Pancreas (tissue), 10 donors: ENCODE data around the gene CORT. TPM values are rescaled to one million over a fixed set of nuclear protein-coding genes. Genes with fewer than 3 reads are reported as not detected.

Experiments
- ATAC-seq, 4 donors: fragments of 200-7000 bp; cut with Tn5 transposase; one replicate each; pipeline versions ENCODE4 v1.8.0 to v1.9.1; 2020; ENCODE audit warnings: mild to moderate bottlenecking in 4 of 4, moderate library complexity in 4 of 4
- DNase-seq, 6 donors: peaks; one replicate each; pipeline ENCODE4 v3.0.0-alpha.2; 2020
- FAIRE-seq: peaks from 2 replicates; lab custom pipeline; 2012; peaks lifted over from hg19 to GRCh38; lab: Jason Lieb, UNC
- H3K27ac ChIP-seq, 4 donors: fragments of 200-600 bp; sonication (generic); 1 replicate in 3 of 4; 2 replicates in 1 of 4; pipeline versions ENCODE4 v1.5.0 to v1.8.0; 2020
- H3K27me3 ChIP-seq, 4 donors: fragments of 200-600 bp; one replicate each; pipeline ENCODE4 v1.8.0; 2021
- H3K36me3 ChIP-seq, 3 donors: fragments of 200-600 bp; sonication (generic) in 1 of 3; one replicate each; pipeline versions ENCODE4 v1.5.0 to v1.8.0; 2020 to 2021
- H3K4me1 ChIP-seq, 3 donors: fragments of 200-600 bp; one replicate each; pipeline ENCODE4 v1.8.0; 2021
- H3K4me3 ChIP-seq, 4 donors: fragments of 200-600 bp; sonication (generic) in 2 of 4; one replicate each; pipeline versions ENCODE4 v1.5.0 to v1.8.0; 2020 to 2021
- H3K9me3 ChIP-seq, 4 donors: fragments of 200-600 bp; one replicate each; pipeline ENCODE4 v1.8.0; 2021
- WGBS, 2 donors: extraction: QIAGEN DNeasy Blood & Tissue Kit; methylation state at CpG; one replicate each; pipeline ENCODE4 v1.1.7; 2013; 5-methylcytosine and 5-hydroxymethylcytosine counted together
- intact Hi-C, 3 donors: fragments of 100-400 bp; cut with DNase I; formaldehyde crosslinking; loops; one replicate each; pipeline versions ENCODE4 v1.11.1 to v1.14.2; 2022
- polyA plus RNA-seq, 2 donors: library from polyadenylated mRNA; stranded (reverse); fragments of 200-250 nt; gene quantifications; one replicate each; pipeline ENCODE4 v1.2.3, GENCODE V29; 2013
- total RNA-seq, 6 donors: library from RNA; stranded (reverse); fragmentation: NEBNext Ultra II Directional in 4 of 6; extraction: Animal tissue kit (Norgen Biotek cat#: 25700) in 4 of 6; gene quantifications; one replicate each; pipeline versions ENCODE4 v1.2.1 to v1.2.4, GENCODE V29; 2021 to 2023
- TF ChIP-seq, protein P1 (sequence below), 4 donors: fragments of 200-600 bp; sonication (generic) in 3 of 4; IDR thresholded peaks; one replicate each; pipeline versions ENCODE4 v1.5.0 to v1.8.0; 2021; ENCODE audit warnings: antibody characterized with exemption in 4 of 4
- donor health status: healthy with polysubstance abuse.
- donor health status: DM: no; HTN: no; CAD: no; lungs with moderate emphysema.
- donor health status: DM: no; HTN: no; CAD: no.
- donor health status: control.
- donor health status: control.
- donor health status: Bipolar disorder and iron deficiency.
- donor health status: DM: yes; HTN: yes; CAD: no.
- donor health status: DM: no; HTN: no; CAD: no.
- donor health status: DM: no; HTN: no; CAD: no.
- donor health status: DM: yes; HTN: yes; CAD: no.

Gene CORT
- total and polyA plus RNA-seq, 8 donors = 0.22 to 0.85 (median 0.34) TPM; not detected in 5

DNA sequence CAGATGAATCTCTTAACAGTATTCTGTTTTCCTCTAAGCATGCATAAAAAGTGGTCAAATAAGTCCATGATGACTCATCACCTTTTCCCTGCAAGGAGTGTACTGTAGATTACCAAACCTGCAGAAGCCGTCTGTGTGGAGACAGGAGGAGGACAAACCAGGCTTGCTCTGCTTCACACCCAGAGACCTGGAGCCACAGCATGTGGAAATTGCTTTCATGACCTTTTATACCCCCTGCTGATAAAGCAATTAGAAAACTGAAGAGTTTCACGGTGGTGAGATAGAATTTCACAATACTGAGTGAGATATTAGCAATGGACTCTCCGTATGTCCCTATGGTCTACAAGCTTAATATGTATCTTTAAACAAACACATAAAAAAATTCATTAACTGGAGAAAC lies 9.4 kb downstream of the CORT start:
- WGBS, 2 donors = 53 to 62% methylated on average over 3 of the region's 3 CpGs
- Histone ChIP-seq H3K9me3 (no peaks in the 10 kb centered on the region), H3K4me1 (no peaks in the 10 kb centered on the region), H3K36me3 (peaks cover 0 to 27% (median 5%) of the 10 kb centered on the region in 3 donors), H3K4me3 (no peak overlapping the region), H3K27me3 (no peaks in the 10 kb centered on the region), H3K27ac (no peak overlapping the region)
- intact Hi-C loops = no loop called here
- FAIRE-seq = no peak
- TF ChIP-seq, protein P1, sequence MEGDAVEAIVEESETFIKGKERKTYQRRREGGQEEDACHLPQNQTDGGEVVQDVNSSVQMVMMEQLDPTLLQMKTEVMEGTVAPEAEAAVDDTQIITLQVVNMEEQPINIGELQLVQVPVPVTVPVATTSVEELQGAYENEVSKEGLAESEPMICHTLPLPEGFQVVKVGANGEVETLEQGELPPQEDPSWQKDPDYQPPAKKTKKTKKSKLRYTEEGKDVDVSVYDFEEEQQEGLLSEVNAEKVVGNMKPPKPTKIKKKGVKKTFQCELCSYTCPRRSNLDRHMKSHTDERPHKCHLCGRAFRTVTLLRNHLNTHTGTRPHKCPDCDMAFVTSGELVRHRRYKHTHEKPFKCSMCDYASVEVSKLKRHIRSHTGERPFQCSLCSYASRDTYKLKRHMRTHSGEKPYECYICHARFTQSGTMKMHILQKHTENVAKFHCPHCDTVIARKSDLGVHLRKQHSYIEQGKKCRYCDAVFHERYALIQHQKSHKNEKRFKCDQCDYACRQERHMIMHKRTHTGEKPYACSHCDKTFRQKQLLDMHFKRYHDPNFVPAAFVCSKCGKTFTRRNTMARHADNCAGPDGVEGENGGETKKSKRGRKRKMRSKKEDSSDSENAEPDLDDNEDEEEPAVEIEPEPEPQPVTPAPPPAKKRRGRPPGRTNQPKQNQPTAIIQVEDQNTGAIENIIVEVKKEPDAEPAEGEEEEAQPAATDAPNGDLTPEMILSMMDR (IDR thresholded peaks at IDR 0.05) = no peak
- peak in 3 of 4 donors; percentile 35 to 79 (median 63) for ATAC-seq
- DNase-seq = no peak

DNA sequence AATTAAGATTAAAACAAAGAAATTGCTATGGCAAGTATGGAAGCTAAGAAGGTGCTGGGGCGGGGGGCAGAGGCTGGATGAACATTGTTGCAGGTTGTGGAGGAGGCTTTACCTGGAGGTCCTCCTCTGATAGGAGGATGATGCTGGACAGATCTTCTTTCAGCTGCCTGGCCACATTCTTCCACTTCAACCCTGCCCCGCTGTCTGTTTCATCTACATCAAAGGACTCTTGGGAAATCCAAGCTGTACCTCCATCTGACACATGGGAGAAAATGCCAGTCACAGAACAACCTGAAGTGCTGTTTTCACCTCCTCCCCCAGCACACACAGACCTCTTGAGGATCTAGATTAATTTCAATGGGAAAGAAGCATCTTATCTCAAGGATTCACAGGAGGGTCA lies 17.2 kb downstream of the CORT start:
- 96 to 98% methylated on average over 2 of the region's 2 CpGs for WGBS, 2 donors
- H3K4me3 ChIP-seq = no peak overlapping the region
- no peak for FAIRE-seq
- no peaks in the 10 kb centered on the region for H3K9me3 ChIP-seq
- no peak for ATAC-seq
- TF ChIP-seq, protein P1 (IDR thresholded peaks at IDR 0.05) = no peak
- H3K27me3 ChIP-seq = no peaks in the 10 kb centered on the region
- H3K36me3 ChIP-seq = peaks cover 0 to 29% (median 5%) of the 10 kb centered on the region in 3 donors
- no peak for DNase-seq
- peaks cover 0 to 6% (median 6%) of the 10 kb centered on the region in 3 donors for H3K4me1 ChIP-seq
- intact Hi-C loops = no loop called here
- no peak overlapping the region for H3K27ac ChIP-seq

DNA sequence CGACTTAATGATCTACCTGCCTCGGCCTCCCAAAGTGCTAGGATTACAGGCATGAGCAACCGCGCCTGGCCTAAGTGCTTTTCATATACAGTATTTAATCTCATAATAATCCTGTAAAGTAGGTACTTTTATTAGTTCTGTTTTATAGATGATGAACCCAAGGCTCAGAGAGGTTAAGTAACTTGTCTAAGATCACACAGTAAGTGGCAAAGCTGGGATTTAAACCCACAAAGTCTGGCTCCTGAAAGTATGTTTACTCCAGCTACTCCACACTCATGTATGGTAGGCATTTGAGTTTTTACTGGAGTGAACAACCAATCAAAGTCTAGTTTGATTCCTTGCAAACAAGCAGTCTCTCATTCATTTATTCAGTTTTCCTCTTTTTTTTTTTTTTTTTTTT lies 20.2 kb downstream of the CORT start:
- no peaks in the 10 kb centered on the region for H3K27me3 ChIP-seq
- intact Hi-C loops = no loop called here
- no peak for FAIRE-seq
- H3K9me3 ChIP-seq = no peaks in the 10 kb centered on the region
- no peak overlapping the region for H3K4me3 ChIP-seq
- TF ChIP-seq, protein P1 (IDR thresholded peaks at IDR 0.05) = no peak
- peaks cover 0 to 15% (median 0%) of the 10 kb centered on the region in 3 donors for H3K36me3 ChIP-seq
- peaks cover 0 to 11% (median 9%) of the 10 kb centered on the region in 3 donors for H3K4me1 ChIP-seq
- WGBS, 2 donors = 94 to 100% methylated on average over 4 of the region's 4 CpGs
- no peak for DNase-seq
- H3K27ac ChIP-seq = no peak overlapping the region
- ATAC-seq = no peak

DNA sequence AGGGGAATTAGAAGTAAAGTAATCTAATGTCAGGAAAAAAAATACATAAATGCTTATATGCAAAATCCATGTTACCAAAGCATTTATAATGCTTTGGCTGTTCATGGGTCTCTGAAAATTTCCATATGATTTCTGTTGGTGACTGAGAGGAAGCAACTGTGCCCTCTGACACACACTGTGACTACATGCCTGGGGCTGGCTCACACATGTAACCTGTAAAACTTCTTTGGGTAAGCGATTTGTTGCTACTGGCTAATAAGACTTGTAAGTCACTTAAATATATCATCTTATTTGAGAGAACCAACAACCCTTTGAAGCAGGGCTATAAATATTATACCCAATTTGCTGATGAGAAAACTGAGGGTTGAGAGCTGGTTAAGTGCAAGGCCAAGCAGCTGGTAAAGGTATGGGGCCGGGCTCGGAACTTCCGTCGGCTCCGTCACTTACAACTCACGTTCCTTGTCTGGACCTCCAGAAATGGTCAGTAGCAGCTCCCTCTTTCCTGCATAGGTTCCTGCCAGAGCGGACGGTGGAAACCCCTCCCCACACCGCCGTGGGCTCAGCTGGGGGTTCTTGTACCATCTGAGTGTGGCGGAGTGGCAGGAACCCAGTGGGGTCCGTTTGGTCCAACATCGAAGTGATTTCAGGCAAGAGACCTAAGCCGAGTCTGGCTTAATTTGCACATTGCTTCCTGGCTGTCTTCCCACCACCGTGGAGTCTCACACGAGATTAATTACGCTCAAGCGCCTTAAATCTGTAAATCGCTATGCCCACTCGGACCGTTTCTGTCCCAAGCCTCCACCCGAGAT lies 21.8 kb downstream of the CORT start:
- DNase-seq = peak in 1 of 6 donors; percentile 36
- Histone ChIP-seq H3K36me3 (peaks cover 0 to 10% (median 0%) of the 10 kb centered on the region in 3 donors), H3K27ac (peak overlapping the region in 3 of 4 donors; percentile 9 to 57 (median 41)), H3K9me3 (no peaks in the 10 kb centered on the region), H3K4me1 (peaks cover 7 to 19% (median 16%) of the 10 kb centered on the region in 3 donors), H3K27me3 (no peaks in the 10 kb centered on the region), H3K4me3 (peak overlapping the region; percentile 55 to 89 (median 66))
- 4 to 6% methylated on average over 23 of the region's 23 CpGs for WGBS, 2 donors
- TF ChIP-seq, protein P1 (IDR thresholded peaks at IDR 0.05) = no peak
- no peak for FAIRE-seq
- peak; percentile 3 to 6 (median 4) for ATAC-seq
- intact Hi-C loops = no loop called here
